EH (cell line): ENCODE results near the gene NDNF.

Experiments
- DNase-seq: peaks from one replicate; pipeline ENCODE4 v3.0.0-alpha.2; 2015; ENCODE audit warnings: low read depth

NDNF gene

DNA sequence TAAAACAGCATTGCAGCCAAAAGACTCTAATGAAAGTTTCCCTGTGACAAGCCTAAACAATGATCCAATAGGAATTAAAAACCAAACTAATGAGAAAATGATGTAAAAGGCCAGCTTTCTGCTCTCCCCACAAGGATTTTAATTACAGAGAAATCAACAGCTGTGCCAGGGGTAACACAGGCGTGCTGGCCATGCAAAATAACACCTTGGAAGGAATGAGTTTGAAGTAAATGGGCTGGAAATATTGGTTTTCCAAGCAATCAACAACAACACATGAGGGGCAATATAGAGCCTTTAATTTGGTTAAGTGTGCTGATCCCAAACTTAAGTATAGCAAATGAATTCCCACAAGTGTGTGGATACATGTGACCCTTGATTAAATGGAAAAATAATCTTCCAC lies 56.9 kb downstream of the NDNF start:
- no peak for DNase-seq

- DNase-seq: no peak
Observed at GRCh38 chr4:121014544-121014943, 57.8 kb downstream of the NDNF start.

GRCh38 chr4:121011780-121012340 lies 60.5 kb downstream of the NDNF start:
- DNase-seq: no peak

DNA sequence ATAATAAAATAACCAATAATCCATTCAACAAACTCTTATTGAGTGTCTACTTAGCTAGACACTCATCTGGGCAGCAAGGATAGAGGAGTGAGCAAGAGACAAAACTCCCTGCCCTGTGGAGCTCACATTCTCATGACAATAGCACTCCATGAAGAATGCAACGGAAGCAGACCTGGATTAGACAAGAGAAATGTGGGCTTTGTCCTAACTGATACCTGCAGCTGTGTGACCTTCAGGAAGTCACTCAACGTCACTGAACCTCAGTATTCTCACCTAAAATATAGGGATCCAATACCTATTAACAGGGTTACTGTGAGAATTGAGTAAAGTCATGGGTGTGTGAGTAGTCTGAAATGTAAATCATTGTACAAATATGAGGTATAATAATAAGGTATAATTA lies 61.2 kb downstream of the NDNF start:
- DNase-seq: no peak

DNA sequence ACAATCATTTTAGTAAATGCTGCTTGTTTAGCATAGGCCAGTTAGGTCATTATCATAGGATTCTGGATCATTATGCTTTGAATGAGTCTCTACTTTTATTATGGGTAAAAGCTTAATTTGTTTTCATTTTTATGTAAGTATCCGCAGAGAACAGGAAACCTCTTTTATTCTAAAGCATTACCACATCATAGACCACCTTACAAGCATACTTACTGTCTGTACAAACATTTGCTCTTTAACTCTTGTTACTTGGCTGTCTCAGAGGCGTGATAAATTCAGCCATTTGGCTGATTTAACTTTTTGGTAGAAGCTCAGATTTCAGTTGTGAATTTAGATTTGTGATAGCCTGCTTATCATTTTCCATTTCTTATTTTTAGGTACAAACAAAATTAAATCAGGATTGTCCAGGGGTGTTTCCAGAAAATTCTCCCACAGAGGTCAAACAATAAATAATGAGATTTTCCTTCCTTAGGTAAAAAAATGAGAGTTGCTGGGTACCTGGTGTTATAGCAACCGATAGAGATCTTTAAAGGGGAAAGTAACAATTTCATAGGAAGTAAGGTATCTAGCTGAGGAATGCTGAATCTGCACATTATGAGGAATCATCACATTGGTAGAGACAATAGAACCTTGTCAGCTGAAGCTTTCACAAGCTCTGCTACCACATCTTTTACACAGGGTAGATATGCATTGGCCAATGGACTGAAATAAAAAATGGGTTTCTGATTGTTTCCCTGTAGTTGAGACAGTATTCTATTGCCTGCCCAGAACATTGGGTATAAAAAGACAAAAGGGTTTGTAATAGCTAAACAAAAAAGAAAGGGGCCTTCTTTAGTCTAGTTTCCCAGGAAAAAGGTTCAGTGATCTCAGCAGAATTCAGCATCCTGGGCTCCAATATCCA lies 62.5 kb downstream of the NDNF start:
- no peak for DNase-seq

- DNase-seq: no peak
Observed at GRCh38 chr4:121007660-121008059, 64.7 kb downstream of the NDNF start.

DNA sequence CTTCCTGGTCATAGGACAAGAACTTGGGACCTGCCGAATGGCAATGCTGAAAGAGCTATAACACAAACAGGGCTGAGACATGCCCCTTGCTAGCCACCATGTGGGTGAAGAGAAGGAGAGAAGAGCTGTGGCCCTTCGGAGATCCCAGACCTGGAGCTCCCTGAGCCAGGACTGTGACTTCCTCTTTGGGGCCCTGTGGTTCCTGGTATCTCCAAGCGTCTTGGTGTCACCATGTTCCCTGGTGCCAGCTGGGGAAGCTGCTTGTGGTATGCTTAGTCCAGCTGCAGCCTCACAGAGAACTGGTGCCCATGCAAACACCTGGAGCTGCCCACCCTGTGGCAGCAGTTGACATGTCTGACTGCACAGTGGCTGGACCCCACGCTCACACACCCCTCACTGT lies 68.5 kb downstream of the NDNF start:
- DNase-seq: no peak

DNA sequence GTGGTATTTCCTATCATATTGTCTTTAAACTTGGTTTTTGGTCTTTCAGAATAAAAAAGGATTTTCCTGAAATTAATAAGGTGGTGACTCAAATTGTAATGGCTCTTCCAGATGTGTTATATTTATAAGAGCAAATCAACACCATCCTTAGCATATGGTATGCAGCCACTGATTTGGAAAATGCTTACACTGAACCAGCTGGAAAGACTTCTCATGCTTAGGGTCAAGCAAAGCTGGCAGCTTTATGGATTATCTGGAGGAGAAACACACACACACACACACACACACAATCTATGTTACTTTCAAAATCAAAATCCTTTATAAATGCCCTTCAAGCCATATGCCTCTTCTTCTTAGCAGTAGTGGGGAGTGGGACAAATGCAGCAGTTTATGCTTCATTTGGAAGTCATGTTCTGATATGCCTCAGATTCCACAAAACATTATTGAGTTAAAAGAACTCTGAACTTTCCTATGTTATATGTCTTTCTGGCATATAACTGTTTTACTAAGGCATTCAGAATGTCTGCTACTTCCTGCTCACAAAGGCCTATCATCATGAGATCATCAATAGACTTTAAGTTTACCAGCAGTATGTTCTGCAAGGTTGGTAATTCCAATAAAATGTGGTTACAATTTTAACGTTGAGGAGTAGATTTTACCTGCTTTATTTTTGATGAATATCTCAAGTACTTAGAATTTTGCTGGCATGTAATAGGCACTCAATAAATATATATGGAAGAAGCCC lies 76.9 kb downstream of the NDNF start:
- no peak for DNase-seq

DNA sequence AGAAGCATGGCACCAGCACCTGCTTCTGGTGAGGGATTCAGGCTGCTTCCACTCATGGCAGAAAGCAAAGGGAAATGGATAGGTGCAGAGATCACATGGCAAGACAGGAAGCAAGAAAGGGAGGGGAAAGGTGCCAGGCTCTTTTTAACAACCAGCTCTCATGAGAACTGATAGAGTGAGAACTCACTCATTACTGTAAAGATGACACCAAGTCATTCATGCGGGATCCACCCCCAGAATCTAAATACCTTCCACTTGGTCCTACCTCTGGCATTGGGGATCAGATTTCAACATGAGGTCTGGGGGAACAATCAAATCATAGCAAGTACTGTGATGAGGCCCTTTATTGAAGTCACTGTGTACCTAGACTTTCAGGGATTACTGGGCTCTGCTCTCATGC lies 77.8 kb downstream of the NDNF start:
- DNase-seq: no peak

DNA sequence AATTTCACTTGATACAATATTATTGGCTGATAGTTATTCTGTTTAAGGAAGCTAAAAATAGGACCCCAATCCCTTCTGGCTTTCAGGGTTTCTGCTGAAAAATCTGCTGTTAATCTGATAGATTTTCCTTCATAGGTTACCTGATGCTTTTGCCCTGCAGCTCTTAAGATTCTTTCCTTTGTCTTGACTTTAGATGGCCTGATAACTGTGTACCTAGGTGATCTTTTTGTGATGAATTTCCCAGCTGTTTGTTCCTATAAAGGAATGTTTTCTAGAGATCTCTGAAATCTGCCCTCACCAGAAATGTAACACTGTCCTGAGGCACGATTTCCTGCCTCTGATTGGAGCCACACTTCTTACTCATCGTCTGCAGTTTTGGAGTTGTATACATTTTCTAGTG lies 80.5 kb downstream of the NDNF start:
- no peak for DNase-seq

DNA sequence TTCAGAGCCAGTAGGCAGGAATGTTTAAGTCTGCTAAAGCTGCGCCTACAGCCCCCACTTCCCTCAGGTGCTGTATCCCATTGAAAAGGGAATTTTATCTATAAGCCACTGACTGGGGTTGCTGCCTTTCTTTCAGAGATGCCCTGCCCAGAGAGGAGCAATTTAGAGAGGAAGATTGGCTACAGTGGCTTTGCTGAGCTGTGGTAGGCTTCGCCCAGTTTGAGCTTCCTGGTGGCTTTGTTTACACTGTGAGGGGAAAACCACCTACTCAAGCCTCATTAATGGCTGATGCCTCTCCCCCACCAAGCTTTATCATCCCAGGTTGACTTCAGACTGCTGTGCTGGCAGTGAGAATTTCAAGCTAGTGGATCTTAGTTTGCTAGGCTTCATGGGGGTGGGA lies 82.1 kb downstream of the NDNF start:
- no peak for DNase-seq
